Esophagus (tissue), 2 donors: ENCODE results near the gene PCDH1. TPM values are rescaled to one million over a fixed set of nuclear protein-coding genes. Genes with fewer than 3 reads are reported as not detected.
"Not testable (repeated sequence)": the region's sequence is repeated elsewhere in the genome, so short reads cannot be mapped to it uniquely, and the experiment has no call there.

Experiments used
- H3K27ac ChIP-seq, 2 donors: one replicate each; pipeline ENCODE4 v1.5.1; 2013; ENCODE audit warnings: low read depth in 2 of 2, mild to moderate bottlenecking in 2 of 2, inconsistent platforms in 1 of 2, low read length in 1 of 2, moderate library complexity in 1 of 2
- H3K27me3 ChIP-seq, 2 donors: one replicate each; pipeline ENCODE4 v1.6.1; 2013; ENCODE audit warnings: low read length in 2 of 2, control low read depth in 1 of 2, mild to moderate bottlenecking in 1 of 2; ENCODE audit not compliant: insufficient read depth in 2 of 2, control insufficient read depth in 1 of 2
- H3K36me3 ChIP-seq, 2 donors: one replicate each; pipeline ENCODE4 v1.6.1; 2013; ENCODE audit warnings: low read length in 1 of 2; ENCODE audit not compliant: control insufficient read depth in 2 of 2, insufficient read depth in 2 of 2
- H3K4me1 ChIP-seq, 2 donors: one replicate each; pipeline ENCODE4 v1.6.1; 2013; ENCODE audit warnings: low read length in 1 of 2; ENCODE audit not compliant: control insufficient read depth in 2 of 2, insufficient read depth in 2 of 2
- H3K4me3 ChIP-seq, 2 donors: one replicate each; pipeline ENCODE4 v1.5.1; 2013; ENCODE audit warnings: low read length in 2 of 2, mild to moderate bottlenecking in 2 of 2, low read depth in 1 of 2, moderate library complexity in 1 of 2
- H3K9me3 ChIP-seq, 2 donors: one replicate each; pipeline ENCODE4 v1.6.1; 2013; ENCODE audit warnings: mild to moderate bottlenecking in 2 of 2, low read depth in 1 of 2, low read length in 1 of 2, moderate library complexity in 1 of 2; ENCODE audit not compliant: control insufficient read depth in 2 of 2, insufficient read depth in 1 of 2
- WGBS, 2 donors: extraction: QIAGEN DNeasy Blood & Tissue Kit; methylation state at CpG; one replicate each; pipeline ENCODE4 v1.1.7; 2013; 5-methylcytosine and 5-hydroxymethylcytosine counted together
- polyA plus RNA-seq, 2 donors: library from polyadenylated mRNA; stranded (reverse); fragments of 200-250 nt; gene quantifications; one replicate each; pipeline ENCODE4 v1.2.3, GENCODE V29; 2013
- donor health status: healthy with polysubstance abuse.
- donor health status: Bipolar disorder and iron deficiency.

Gene PCDH1
- polyA plus RNA-seq, 2 donors, result 36.4 to 42.6 TPM

DNA sequence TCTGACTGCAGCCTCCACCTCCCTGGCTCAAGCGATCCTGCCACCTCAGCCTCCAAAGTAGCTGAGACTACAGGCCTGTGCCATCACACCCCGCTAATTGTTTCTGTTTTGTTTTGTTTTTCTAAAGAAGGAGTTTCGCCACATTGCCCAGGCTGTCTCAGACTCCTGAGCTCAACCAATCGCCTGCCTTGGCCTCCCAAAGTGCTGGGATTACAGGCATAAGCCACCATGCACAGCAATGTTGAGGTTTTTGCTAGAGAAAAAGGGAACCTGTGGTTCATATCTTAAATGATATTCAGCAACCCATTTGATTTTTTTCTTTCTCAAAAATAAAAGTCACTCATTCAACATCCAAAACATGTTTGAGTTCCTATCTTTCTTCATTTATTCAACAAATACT, 25.1 kb upstream of the PCDH1 start:
- Histone ChIP-seq H3K9me3 (no peaks in the 10 kb centered on the region), H3K4me1 (no peaks in the 10 kb centered on the region), H3K27ac (no peak overlapping the region), H3K36me3 (no peaks in the 10 kb centered on the region), H3K4me3 (no peak overlapping the region), H3K27me3 (no peaks in the 10 kb centered on the region)
- 76 to 78% methylated on average over 4 of the region's 4 CpGs for WGBS, 2 donors

DNA sequence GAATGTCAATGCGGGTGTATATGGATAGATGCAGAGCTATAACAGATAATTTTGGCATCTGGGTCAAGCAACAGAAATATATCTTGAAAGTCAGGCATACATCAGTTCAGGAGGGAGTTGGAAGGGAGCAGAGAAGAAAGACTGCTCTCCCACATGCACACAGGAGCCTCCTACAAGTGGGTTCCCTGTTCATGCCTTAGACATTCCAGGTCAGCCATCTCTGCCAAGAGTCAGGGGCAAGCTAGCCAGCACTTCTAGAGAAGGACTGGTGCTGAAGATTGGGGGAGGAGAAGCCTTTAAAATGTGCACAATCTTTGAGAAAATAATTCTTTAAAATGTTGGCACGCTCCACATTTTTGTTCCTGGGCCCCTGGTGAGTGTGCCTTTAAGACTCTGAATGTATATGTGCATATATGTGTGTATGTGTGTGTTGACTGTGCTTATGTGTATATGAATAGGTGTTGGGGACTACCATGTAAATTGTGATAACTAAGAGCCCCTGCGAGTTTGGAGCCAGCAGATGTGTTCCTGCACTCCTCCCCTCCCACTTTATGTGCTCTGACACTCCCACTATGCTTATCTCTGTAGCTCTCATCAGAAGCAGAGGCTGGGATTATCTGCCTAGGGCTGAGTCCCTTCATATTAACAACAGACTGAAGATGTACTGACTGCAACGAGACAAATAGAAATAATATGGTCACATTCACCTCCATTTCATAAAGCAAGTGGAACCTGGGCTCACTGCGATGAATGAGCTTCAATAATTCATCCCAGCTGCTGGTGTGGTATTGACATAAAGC, 24.0 kb upstream of the PCDH1 start:
- Histone ChIP-seq H3K27ac (no peak overlapping the region), H3K4me1 (no peaks in the 10 kb centered on the region), H3K36me3 (no peaks in the 10 kb centered on the region), H3K4me3 (no peak overlapping the region), H3K27me3 (no peaks in the 10 kb centered on the region), H3K9me3 (no peaks in the 10 kb centered on the region)
- 73 to 75% methylated on average over 5 of the region's 5 CpGs for WGBS, 2 donors

DNA sequence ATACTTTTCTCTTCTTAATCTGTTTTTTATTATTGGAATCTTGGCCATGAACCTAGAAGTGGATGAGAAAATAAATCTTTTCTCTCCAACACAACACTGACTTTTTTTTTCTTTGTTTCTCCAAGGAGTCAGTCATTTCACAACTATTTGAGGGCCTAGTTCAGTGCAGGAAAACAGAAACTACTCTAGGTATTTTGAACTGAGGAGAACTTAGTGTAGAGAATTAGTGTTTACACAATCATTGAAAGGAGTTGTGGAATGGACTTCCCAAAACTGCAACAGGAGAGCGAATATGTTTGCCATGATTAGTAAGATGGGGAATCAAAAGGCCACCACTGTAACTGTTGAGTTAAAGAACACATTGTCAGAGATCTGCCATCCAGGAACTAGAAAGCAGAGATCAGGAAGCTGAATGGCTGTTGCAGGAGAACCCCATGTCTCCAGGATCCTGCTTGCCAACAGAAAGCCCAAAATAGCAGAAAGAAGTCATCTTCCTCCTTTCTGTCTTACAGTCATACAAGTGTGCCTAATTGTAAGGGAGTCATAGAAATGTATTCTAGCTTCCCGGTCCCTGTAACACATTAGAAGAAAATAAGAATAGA, 20.3 kb upstream of the PCDH1 start:
- no peaks in the 10 kb centered on the region for H3K9me3 ChIP-seq
- no peak overlapping the region for H3K27ac ChIP-seq
- no peaks in the 10 kb centered on the region for H3K27me3 ChIP-seq
- no peaks in the 10 kb centered on the region for H3K4me1 ChIP-seq
- WGBS, 2 donors, result 83 to 85% methylated on average over 2 of the region's 2 CpGs
- H3K36me3 ChIP-seq, result no peaks in the 10 kb centered on the region
- H3K4me3 ChIP-seq, result no peak overlapping the region

DNA sequence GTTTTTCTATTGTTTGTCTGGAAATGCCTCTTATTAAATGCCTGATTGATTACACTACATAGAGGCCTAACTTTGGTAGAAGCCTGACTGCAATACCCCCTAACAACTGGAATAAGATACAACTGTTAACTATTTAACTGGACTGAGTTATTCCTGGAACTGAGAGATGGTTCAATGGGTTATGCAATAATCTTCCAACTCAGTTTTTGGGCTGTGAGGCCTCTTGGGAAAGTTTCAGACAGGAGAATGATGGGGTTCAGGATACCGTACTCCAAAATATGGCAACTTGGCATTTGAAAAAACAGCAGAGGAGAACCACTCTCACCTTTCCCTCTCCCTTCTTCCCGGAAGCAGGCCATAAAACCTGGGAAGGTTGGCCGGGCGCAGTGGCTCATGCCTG, 19.2 kb upstream of the PCDH1 start:
- Histone ChIP-seq H3K36me3 (no peaks in the 10 kb centered on the region), H3K4me3 (no peak overlapping the region), H3K27me3 (no peaks in the 10 kb centered on the region), H3K9me3 (no peaks in the 10 kb centered on the region), H3K27ac (no peak overlapping the region), H3K4me1 (no peaks in the 10 kb centered on the region)
- WGBS, 2 donors, result 93 to 95% methylated on average over 4 of the region's 4 CpGs

DNA sequence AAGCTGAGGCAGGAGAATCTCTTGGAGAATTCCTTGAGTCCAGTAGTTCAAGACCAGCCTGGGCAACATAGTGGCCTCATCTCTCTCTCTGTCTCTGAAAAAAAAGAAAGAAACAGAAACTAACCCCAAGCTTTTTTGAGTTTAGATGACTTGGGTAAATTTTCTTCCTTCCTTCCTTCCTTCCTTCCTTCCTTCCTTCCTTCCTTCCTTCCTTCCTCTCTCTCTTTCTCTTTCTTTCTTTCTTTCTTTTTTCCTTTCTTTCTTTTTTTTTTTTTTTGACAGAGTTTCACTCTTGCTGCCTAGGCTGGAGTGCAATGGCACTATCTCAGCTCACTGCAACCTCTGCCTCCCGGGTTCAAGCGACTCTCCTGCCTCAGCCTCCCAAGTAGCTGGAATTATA, 12.2 kb upstream of the PCDH1 start:
- not testable (repeated sequence) for H3K36me3 ChIP-seq, H3K27me3 ChIP-seq, H3K9me3 ChIP-seq, H3K4me1 ChIP-seq, H3K27ac ChIP-seq, H3K4me3 ChIP-seq
- WGBS, 2 donors, result 93 to 97% methylated on average over 2 of the region's 2 CpGs

DNA sequence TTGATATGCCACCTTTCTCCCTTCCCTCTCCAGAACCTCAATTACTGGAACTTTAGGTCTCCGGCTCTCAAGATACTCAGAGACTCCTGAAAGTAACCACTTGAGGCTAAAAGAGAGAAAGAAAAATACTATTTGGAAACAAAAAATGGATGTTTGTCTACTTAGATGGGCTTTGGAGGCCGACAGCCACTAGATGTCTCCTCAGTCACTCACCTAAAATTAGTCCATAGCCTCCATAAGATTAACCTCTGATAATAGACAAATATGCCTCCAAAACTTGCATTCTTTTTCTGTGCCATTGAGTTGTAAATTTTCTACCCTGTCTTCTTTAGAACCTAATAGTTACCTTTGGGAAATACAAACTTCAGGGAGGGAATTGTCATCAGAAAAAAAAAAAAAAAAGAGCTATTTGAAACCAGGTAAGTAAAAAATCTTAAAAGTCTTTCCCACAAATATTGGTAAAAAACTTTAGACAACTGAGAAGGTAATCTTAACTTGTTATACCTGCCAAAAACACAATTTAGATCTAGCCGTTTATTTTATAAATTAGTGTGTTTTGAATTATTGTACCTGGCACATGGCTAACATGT, 11.2 kb upstream of the PCDH1 start:
- no peak overlapping the region for H3K27ac ChIP-seq
- peaks cover 0 to 2% of the 10 kb centered on the region in 2 donors for H3K27me3 ChIP-seq
- no peaks in the 10 kb centered on the region for H3K36me3 ChIP-seq
- 53 to 69% methylated on average over 3 of the region's 3 CpGs for WGBS, 2 donors
- no peaks in the 10 kb centered on the region for H3K4me1 ChIP-seq
- no peak overlapping the region for H3K4me3 ChIP-seq
- no peaks in the 10 kb centered on the region for H3K9me3 ChIP-seq

DNA sequence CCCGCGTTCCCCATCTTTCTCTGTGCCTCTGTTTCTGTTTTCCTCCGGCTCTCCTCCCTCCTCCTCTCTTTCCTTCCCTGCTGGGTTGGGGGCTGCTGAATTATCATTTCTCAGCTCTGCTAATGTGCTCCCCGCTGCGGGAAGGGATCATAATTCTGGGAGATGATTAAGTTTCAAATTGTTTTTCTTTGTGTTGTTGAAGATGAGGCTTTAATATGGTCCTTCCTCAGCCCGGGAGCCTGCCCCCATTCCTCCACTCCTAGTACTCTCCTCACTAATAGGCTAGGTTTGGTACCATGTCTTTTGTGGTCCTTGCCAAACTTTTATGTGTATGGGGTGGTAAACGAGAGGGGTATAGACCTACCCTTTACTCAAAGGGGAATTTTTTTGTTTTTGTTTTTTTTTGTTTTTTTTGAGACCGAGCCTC, 5.7 kb upstream of the PCDH1 start:
- no peak overlapping the region for H3K27ac ChIP-seq
- H3K9me3 ChIP-seq, result no peaks in the 10 kb centered on the region
- H3K36me3 ChIP-seq, result no peaks in the 10 kb centered on the region
- H3K4me1 ChIP-seq, result peaks cover 0 to 4% of the 10 kb centered on the region in 2 donors
- H3K4me3 ChIP-seq, result no peak overlapping the region
- 36 to 40% methylated on average over 8 of the region's 8 CpGs for WGBS, 2 donors
- H3K27me3 ChIP-seq, result peaks cover 0 to 5% of the 10 kb centered on the region in 2 donors

DNA sequence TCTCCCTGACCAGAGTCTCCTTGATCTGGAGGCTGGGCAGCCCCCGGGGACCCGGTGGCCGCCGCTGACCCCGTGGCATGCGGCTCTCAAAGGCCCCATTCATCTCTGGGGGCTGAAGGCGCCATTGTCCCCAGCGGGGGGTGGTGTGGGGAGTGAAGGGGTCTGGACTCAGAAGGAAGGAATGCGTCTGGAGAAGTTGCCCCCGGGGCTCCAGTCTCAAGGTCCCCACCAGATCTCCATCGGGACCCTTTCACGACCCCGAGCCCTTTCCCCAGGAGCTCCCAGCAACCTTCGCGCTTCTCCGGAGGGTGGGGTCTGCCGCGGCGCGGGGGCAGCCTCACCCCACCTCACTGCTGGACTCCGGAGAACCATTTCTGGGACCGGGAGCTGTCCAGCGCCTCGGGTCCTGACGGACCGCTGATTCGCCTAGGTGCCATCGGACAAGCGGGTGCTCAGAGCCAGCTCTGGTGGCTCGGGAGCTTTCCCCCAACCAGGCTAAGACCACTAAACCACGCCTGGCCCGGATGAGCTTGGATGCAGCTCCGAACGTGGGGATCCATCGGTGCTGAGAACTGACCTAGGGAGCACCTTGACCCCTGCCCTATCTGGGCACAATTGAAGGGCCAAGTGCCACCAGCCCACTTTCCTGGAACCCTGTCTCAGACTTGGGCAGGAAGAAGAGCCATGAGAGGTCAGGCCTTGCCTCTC, 5.1 kb upstream of the PCDH1 start:
- Histone ChIP-seq H3K9me3 (no peaks in the 10 kb centered on the region), H3K4me1 (peaks cover 4 to 6% of the 10 kb centered on the region in 2 donors), H3K36me3 (no peaks in the 10 kb centered on the region), H3K4me3 (no peak overlapping the region), H3K27ac (no peak overlapping the region), H3K27me3 (peaks cover 0 to 5% of the 10 kb centered on the region in 2 donors)
- WGBS, 2 donors, result 4 to 7% methylated on average over 35 of the region's 35 CpGs

DNA sequence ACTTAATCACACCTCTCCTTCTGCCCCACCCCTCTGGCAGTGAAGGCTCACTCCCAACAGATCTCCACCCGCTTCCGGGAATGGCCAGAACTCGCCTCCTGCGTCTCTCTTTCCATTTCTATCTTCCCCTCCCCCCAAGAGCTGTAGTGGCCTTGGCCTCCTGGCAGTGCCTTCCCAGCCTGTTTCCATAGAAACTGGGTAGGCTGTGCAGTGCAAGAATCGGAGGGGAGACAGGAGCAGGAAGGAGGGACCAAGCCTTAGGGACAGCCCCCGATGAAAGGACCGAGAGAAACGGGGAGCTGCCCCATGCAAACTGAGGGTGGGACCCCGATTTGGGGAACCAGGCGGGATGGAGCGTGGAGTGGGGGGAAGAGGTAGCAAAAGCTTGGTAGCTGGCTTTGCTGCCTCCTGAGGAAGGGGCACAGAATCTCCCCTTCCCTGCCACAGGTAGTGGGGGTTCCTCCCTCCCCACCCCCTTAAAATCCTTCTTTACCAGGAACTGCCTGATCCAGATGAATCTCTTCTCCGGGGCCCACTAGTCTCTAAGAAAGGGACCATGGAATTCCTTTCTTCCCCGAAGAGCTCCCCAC, 4.5 kb upstream of the PCDH1 start:
- Histone ChIP-seq H3K27me3 (peaks cover 4 to 5% of the 10 kb centered on the region in 2 donors), H3K4me1 (peaks cover 4 to 8% of the 10 kb centered on the region in 2 donors), H3K4me3 (no peak overlapping the region), H3K36me3 (no peaks in the 10 kb centered on the region), H3K9me3 (no peaks in the 10 kb centered on the region), H3K27ac (no peak overlapping the region)
- 14 to 15% methylated on average over 13 of the region's 13 CpGs for WGBS, 2 donors
